Vagina (tissue), 2 donors: ENCODE data around the gene PDE2A. TPM values are rescaled to one million over a fixed set of nuclear protein-coding genes. Genes with fewer than 3 reads are reported as not detected.

Experiments used
- DNase-seq, 2 donors: peaks; one replicate each; pipeline ENCODE4 v3.0.0-alpha.2; 2017; ENCODE audit errors: extremely low spot score in 2 of 2
- H3K27ac ChIP-seq: fragments of 200-600 bp; sonication (generic); one replicate; pipeline ENCODE4 v1.5.1; 2019
- H3K27me3 ChIP-seq: fragments of 200-600 bp; sonication (generic); one replicate; pipeline ENCODE4 v1.5.1; 2019
- H3K36me3 ChIP-seq, 2 donors: fragments of 200-600 bp; sonication (generic); one replicate each; pipeline ENCODE4 v1.5.1; 2017 to 2019
- H3K4me1 ChIP-seq: fragments of 200-600 bp; sonication (generic); one replicate; pipeline ENCODE4 v1.5.1; 2019
- H3K4me3 ChIP-seq, 2 donors: fragments of 200-600 bp; sonication (generic); 1 replicate in 1 of 2; 2 replicates in 1 of 2; pipeline ENCODE4 v1.5.1; 2016 to 2019
- H3K9me3 ChIP-seq: fragments of 200-600 bp; sonication (generic); one replicate; pipeline ENCODE4 v1.5.1; 2019
- POLR2A ChIP-seq, 2 donors: fragments of 450-650 bp; IDR thresholded peaks; one replicate each; pipeline ENCODE4 v1.6.1; 2017; ENCODE audit warnings: antibody characterized with exemption in 2 of 2, mild to moderate bottlenecking in 2 of 2, moderate library complexity in 2 of 2
- POLR2AphosphoS5 ChIP-seq, 2 donors: sonication (generic); formaldehyde crosslinking; IDR thresholded peaks; one replicate each; pipeline ENCODE4 v1.9.0; 2017; ENCODE audit warnings: antibody characterized with exemption in 2 of 2, mild to moderate bottlenecking in 2 of 2, low read depth in 1 of 2; ENCODE audit not compliant: insufficient read depth in 1 of 2
- intact Hi-C: fragments of 100-400 bp; cut with DNase I; formaldehyde crosslinking; loops from one replicate; pipeline ENCODE4 v1.15.1; 2023
- total RNA-seq: library from RNA; depleted of rRNA; stranded (reverse); fragments of >200 nt; gene quantifications from one replicate; pipeline ENCODE4 v1.2.3, GENCODE V29; 2016
- TF ChIP-seq, protein P1 (sequence below), 3 experiments: fragments of 450-650 bp in 2 of 3; fragments of 200-600 bp in 1 of 3; sonication (generic) in 1 of 3; IDR thresholded peaks; one replicate each; pipeline ENCODE4 v1.5.1; 2017 to 2019; ENCODE audit warnings: antibody characterized with exemption in 3 of 3, mild to moderate bottlenecking in 2 of 3, moderate library complexity in 2 of 3

The PDE2A gene
- total RNA-seq, 1 donor from 2014 or later, result 57.0 TPM

DNA sequence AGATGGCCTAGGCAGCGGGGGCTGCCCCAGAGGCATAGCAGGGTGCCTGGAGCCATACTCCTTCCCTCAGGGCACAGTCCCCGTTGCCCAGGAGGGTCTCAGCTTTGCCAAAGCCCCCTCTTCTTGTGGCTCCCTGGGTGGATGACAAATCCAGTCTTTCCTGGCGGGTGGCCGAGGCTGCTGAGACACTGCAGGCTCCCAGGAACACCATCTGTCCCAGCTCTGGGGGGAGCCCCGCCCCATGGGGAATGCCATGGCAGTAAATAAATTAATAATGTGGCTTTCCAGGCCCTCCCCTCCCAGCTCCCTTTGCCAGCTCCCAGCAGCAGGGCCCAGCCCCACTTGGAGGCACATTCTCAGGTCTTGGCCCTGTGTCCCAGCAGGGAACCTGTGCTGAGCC, 45.0 kb downstream of the PDE2A start:
- no peak for TF ChIP-seq POLR2A (IDR thresholded peaks at IDR 0.05)
- H3K4me1 ChIP-seq, result peaks cover 30% of the 10 kb centered on the region
- intact Hi-C loops, result no loop called here
- no peaks in the 10 kb centered on the region for H3K27me3 ChIP-seq
- no peak overlapping the region for H3K27ac ChIP-seq
- H3K36me3 ChIP-seq, result no peaks in the 10 kb centered on the region
- DNase-seq, result no peak
- no peak overlapping the region for H3K4me3 ChIP-seq
- H3K9me3 ChIP-seq, result no peaks in the 10 kb centered on the region

DNA sequence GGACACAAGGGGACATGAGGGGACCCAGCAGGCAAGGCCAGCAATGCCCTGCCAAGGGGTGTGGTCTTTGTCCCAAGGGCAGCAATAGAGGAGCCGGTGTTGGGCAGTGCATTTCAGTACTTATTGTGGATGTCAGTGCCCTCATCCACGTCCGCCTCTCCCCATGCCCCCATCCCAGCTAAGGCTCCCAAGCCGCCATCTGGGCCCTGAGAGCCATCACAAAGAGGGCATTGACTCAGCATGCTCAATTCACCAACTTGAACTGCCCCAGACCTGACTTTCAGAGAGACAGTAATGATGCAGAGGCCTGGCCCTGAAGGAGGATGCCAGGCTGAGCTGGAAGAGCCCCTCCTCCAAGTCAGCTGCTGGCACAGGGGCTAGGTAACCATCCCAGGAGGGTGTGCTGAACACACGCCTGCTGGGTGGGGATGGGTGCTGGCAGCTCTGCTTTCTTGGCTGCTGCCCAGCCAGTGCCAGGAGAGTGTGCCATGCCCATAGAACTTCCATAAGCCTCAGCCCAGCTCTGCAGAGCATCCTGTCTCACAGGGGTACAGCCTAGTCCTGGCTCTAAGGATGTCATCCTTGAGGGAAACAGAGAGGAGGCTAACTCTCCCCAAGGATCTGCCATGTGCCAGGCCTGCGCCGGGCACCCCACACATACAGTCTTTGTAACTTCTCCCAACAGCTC, 46.5 kb downstream of the PDE2A start:
- no peak overlapping the region for H3K4me3 ChIP-seq
- H3K36me3 ChIP-seq, result no peaks in the 10 kb centered on the region
- H3K27me3 ChIP-seq, result no peaks in the 10 kb centered on the region
- peaks cover 30% of the 10 kb centered on the region for H3K4me1 ChIP-seq
- no peaks in the 10 kb centered on the region for H3K9me3 ChIP-seq
- intact Hi-C loops, result no loop called here
- TF ChIP-seq, protein P1, sequence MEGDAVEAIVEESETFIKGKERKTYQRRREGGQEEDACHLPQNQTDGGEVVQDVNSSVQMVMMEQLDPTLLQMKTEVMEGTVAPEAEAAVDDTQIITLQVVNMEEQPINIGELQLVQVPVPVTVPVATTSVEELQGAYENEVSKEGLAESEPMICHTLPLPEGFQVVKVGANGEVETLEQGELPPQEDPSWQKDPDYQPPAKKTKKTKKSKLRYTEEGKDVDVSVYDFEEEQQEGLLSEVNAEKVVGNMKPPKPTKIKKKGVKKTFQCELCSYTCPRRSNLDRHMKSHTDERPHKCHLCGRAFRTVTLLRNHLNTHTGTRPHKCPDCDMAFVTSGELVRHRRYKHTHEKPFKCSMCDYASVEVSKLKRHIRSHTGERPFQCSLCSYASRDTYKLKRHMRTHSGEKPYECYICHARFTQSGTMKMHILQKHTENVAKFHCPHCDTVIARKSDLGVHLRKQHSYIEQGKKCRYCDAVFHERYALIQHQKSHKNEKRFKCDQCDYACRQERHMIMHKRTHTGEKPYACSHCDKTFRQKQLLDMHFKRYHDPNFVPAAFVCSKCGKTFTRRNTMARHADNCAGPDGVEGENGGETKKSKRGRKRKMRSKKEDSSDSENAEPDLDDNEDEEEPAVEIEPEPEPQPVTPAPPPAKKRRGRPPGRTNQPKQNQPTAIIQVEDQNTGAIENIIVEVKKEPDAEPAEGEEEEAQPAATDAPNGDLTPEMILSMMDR (IDR thresholded peaks at IDR 0.05), result no peak
- TF ChIP-seq POLR2AphosphoS5 (IDR thresholded peaks at IDR 0.05; ENCODE audit: insufficient read depth in 1 of 2, low read depth in 1 of 2) (no peak), POLR2A (IDR thresholded peaks at IDR 0.05) (no peak)
- no peak overlapping the region for H3K27ac ChIP-seq
- no peak for DNase-seq

DNA sequence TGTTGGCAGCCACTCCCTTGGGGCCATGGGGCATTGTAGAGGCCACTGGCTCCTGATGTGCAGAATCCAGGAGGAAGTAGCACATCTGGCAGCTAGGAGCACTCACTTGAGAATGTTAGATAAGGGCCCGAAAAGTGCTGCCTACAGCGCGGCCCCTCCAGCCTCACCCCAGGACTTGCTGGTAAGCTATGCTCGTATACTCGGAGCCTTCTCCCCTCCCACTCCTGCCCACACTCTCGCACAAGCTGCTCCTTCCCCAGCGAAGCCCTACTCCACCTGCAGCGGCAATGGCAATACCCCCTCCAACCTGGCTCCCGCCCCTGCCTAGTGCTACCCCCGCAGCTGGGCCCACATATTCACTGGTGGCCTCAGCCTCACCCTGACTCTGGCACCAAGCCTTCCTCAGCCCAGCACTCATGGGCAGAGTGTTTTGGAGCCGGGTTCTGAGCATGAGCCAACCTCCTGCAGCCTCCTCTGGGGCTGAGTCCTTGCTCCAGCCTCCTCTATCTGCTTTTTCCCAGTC, 47.7 kb downstream of the PDE2A start:
- peak overlapping the region; percentile 36 for H3K27ac ChIP-seq
- no peak for DNase-seq
- TF ChIP-seq POLR2A (IDR thresholded peaks at IDR 0.05) (no peak), POLR2AphosphoS5 (IDR thresholded peaks at IDR 0.05; ENCODE audit: insufficient read depth in 1 of 2, low read depth in 1 of 2) (no peak)
- TF ChIP-seq, protein P1 (IDR thresholded peaks at IDR 0.05), result no peak
- no peaks in the 10 kb centered on the region for H3K27me3 ChIP-seq
- no peaks in the 10 kb centered on the region for H3K36me3 ChIP-seq
- H3K9me3 ChIP-seq, result no peaks in the 10 kb centered on the region
- intact Hi-C loops, result no loop called here
- no peak overlapping the region for H3K4me3 ChIP-seq
- peaks cover 30% of the 10 kb centered on the region for H3K4me1 ChIP-seq

DNA sequence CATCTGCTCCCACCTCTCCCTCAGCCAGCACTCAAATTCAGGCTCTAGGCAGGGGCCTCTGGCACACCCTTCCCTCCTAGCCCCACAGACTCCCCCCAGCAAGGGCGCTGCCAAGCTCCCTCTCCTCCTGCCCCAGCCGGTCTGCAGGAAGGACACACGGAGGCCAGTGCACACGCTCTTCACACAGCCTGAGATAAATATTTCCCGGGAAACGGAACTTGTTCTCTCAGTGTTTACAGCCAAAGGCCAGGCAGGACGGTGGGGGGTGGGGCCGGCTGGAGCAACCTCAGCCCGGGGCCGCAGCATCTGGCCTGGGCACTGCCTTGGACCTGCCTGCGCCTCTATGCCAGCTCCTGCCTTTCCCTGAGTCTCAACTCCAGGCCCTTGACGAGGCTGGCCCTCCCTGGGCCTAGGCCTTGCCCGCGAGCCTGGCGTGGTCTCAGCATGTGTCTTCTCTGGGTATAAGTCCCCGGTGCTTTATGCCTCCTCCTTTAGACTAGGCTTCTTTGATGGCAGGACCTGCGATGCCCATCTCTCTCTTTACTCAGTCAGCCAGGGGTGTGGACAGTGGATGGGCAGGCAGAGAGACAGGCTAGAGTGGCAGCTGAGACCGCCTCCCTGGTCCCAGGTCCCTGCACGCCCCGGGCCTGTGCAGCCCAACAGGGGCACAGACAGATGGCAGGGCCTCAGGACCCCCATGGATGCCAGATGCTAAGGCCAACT, 48.4 kb downstream of the PDE2A start:
- no peaks in the 10 kb centered on the region for H3K9me3 ChIP-seq
- H3K4me1 ChIP-seq, result peaks cover 29% of the 10 kb centered on the region
- H3K27ac ChIP-seq, result peak overlapping the region; percentile 36
- no peak for DNase-seq
- intact Hi-C loops, result no loop called here
- no peaks in the 10 kb centered on the region for H3K36me3 ChIP-seq
- H3K27me3 ChIP-seq, result no peaks in the 10 kb centered on the region
- no peak overlapping the region for H3K4me3 ChIP-seq
- peak in 1 of 2 donors; percentile 13 for TF ChIP-seq POLR2AphosphoS5 (IDR thresholded peaks at IDR 0.05; ENCODE audit: insufficient read depth in 1 of 2, low read depth in 1 of 2)
- TF ChIP-seq POLR2A (IDR thresholded peaks at IDR 0.05), result no peak

DNA sequence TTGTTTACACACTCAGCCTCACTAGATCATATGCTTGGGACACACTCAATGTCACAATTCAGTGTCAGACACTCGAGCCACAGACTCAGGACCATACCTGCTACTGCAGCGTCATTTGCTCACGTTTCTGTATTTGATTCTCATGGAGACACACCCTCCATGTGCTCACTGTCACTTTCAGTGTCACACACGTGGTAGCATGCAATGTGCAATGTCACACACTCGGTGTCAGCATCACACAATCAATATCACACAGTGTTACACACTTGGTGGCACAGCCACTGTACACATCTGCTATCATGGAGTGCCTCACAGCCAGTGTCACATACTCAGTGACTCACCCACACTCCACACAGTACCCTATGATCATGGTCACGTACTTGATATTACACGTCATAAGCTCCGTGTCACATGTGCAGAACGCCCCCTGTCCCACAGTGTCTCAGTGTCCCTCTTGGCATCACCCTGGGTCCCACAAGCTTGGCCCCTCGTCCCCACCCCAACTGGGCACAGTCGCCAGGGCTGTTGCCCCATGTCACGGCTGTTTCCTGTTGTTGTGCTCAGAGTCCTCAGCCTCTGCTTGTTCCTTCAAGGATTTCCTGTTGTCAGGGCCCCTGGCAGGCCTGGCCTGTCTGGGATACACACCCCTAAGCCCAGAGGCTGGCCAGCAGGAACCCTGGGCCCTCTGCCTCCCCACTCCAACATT, 49.6 kb downstream of the PDE2A start:
- Histone ChIP-seq H3K9me3 (no peaks in the 10 kb centered on the region), H3K36me3 (no peaks in the 10 kb centered on the region), H3K4me1 (peaks cover 20% of the 10 kb centered on the region), H3K27ac (peak overlapping the region; percentile 36), H3K4me3 (no peak overlapping the region), H3K27me3 (no peaks in the 10 kb centered on the region)
- no peak for DNase-seq
- intact Hi-C loops, result no loop called here
- TF ChIP-seq POLR2A (IDR thresholded peaks at IDR 0.05), result no peak
- TF ChIP-seq, protein P1 (IDR thresholded peaks at IDR 0.05), result no peak
- peak; percentile 7 to 64 for TF ChIP-seq POLR2AphosphoS5 (IDR thresholded peaks at IDR 0.05; ENCODE audit: insufficient read depth in 1 of 2, low read depth in 1 of 2)
